GM12878 (cell line): ENCODE measurements around the gene SPATA9. TPM values are rescaled to one million over a fixed set of nuclear protein-coding genes. Genes with fewer than 3 reads are reported as not detected.

Experiments used
- CREM ChIP-seq: IDR thresholded peaks from 2 replicates; pipeline ENCODE4 v1.6.1; 2014; ENCODE audit warnings: antibody characterized with exemption, low read depth
- GABPA ChIP-seq: IDR thresholded peaks from 2 replicates; pipeline ENCODE4 v1.6.1; 2014; ENCODE audit warnings: antibody characterized with exemption, low read depth, mild to moderate bottlenecking, inconsistent platforms
- HDGF ChIP-seq: fragments of 450-650 bp; IDR thresholded peaks from 2 replicates; pipeline ENCODE4 v1.6.1; 2016; ENCODE audit warnings: antibody characterized with exemption
- MEF2A ChIP-seq: IDR thresholded peaks from 2 replicates; pipeline ENCODE4 v1.6.1; 2011; ENCODE audit warnings: low read depth, mild to moderate bottlenecking, low read length, moderate library complexity; ENCODE audit not compliant: insufficient read depth
- NR2C2 ChIP-seq: IDR thresholded peaks from 2 replicates; pipeline ENCODE4 v1.6.1; 2011; ENCODE audit warnings: borderline replicate concordance, low read depth; ENCODE audit not compliant: control insufficient read depth, insufficient read length
- PAX5 ChIP-seq: IDR thresholded peaks from 2 replicates; pipeline ENCODE4 v1.6.1; 2011; ENCODE audit warnings: low read depth, low read length, borderline replicate concordance
- PAX8 ChIP-seq: fragments of 450-650 bp; IDR thresholded peaks from 2 replicates; pipeline ENCODE4 v1.6.1; 2017; ENCODE audit warnings: mild to moderate bottlenecking, moderate library complexity
- PML ChIP-seq: IDR thresholded peaks from 2 replicates; pipeline ENCODE4 v1.6.1; 2012; ENCODE audit warnings: low read length, inconsistent platforms
- STAT1 ChIP-seq: fragments of 450-650 bp; conservative IDR thresholded peaks from 2 replicates; pipeline ENCODE4 v1.6.1; 2014; ENCODE audit warnings: antibody characterized with exemption, mild to moderate bottlenecking
- TCF12 ChIP-seq: IDR thresholded peaks from 2 replicates; pipeline ENCODE4 v1.6.1; 2011; ENCODE audit warnings: low read depth, mild to moderate bottlenecking, low read length
- ZNF24 ChIP-seq: fragments of 450-650 bp; IDR thresholded peaks from 2 replicates; pipeline ENCODE4 v1.6.1; 2017; ENCODE audit warnings: antibody characterized with exemption, mild to moderate bottlenecking
- ZNF592 ChIP-seq: fragments of 450-650 bp; IDR thresholded peaks from 2 replicates; pipeline ENCODE4 v1.6.1; 2017; ENCODE audit warnings: mild to moderate bottlenecking, moderate library complexity
- ZNF622 ChIP-seq: fragments of 450-650 bp; IDR thresholded peaks from 2 replicates; pipeline ENCODE4 v1.6.1; 2017; ENCODE audit warnings: mild to moderate bottlenecking, inconsistent platforms
- polyA plus RNA-seq, 11 experiments: library from polyadenylated mRNA; depleted of rRNA in 4 of 11; unstranded in 6 of 11; stranded (reverse) in 5 of 11; fragments of >200 nt; fragmentation: Nextera tagmentation in 4 of 11; fragmentation: Illumina TruSeq in 1 of 11; extraction: Ambion mirVana in 4 of 11; extraction: Trizol in 1 of 11; gene quantifications; 1 replicate in 1 of 11; 2 replicates in 10 of 11; pipeline versions ENCODE4 v1.2.1 to v1.2.3, GENCODE V29; 2011 to 2016; ENCODE audit warnings: inconsistent platforms in 2 of 11, missing spikeins in 2 of 11, low read depth in 1 of 11
- total RNA-seq, 4 experiments: library from RNA; depleted of rRNA in 3 of 4; stranded (reverse); fragments of >200 nt in 3 of 4; fragmentation: Illumina TruSeq in 1 of 4; extraction: Trizol in 1 of 4; gene quantifications; 2 replicates each; pipeline versions ENCODE4 v1.2.1 to v1.2.3, GENCODE V29; 2013 to 2021
- TF ChIP-seq, protein P1 (sequence below): fragments of 450-650 bp; formaldehyde crosslinking; IDR thresholded peaks from 2 replicates; pipeline ENCODE4 v1.5.0; 2022; ENCODE audit warnings: mild to moderate bottlenecking, missing genetic modification characterization
- TF ChIP-seq, protein P2 (sequence below): IDR thresholded peaks from 2 replicates; pipeline ENCODE4 v1.6.1; 2012; ENCODE audit warnings: low read depth, low read length, improper control_type of control experiment
- TF ChIP-seq, protein P3 (sequence below): fragments of 450-650 bp; conservative IDR thresholded peaks from 2 replicates; pipeline ENCODE4 v1.6.1; 2017; ENCODE audit warnings: mild to moderate bottlenecking, moderate library complexity

The SPATA9 gene
- total and polyA plus RNA-seq, 10 of the 15 experiments (the other 5 are each of a cell fraction or from before 2014, with no cell fraction given): 0.11 to 0.49 (median 0.16) TPM; not detected in 1

DNA sequence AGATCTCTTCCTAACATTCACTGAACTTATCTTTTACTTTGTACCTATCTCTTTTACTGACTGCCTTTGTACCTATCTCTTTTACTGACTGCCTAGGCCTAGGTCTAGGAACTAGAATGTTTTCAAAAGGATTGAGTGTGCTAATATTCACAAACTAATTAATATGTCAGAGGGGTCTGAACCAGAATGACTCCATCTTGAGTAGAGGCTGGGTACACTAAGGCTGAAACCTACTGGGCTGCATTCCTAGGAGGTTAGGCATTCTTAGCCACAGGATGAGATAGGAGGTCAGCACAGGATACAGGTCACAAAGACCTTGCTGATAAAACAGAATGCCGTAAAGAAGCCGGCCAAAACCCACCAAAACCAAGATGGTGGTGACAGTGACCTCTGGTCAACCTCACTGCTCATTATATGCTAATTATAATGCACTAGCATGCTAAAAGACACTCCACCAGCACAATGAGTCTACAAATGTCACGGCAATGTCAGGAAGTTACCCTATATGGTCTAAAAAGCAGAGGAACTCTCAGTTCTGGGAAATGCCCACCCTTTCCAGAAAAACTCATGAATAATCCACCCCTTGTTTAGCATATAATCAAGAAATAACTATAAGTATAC is 45.8 kb upstream of the SPATA9 start (continued):
- no peak for TF ChIP-seq MEF2A
- TF ChIP-seq HDGF: no peak
- TF ChIP-seq, protein P1, sequence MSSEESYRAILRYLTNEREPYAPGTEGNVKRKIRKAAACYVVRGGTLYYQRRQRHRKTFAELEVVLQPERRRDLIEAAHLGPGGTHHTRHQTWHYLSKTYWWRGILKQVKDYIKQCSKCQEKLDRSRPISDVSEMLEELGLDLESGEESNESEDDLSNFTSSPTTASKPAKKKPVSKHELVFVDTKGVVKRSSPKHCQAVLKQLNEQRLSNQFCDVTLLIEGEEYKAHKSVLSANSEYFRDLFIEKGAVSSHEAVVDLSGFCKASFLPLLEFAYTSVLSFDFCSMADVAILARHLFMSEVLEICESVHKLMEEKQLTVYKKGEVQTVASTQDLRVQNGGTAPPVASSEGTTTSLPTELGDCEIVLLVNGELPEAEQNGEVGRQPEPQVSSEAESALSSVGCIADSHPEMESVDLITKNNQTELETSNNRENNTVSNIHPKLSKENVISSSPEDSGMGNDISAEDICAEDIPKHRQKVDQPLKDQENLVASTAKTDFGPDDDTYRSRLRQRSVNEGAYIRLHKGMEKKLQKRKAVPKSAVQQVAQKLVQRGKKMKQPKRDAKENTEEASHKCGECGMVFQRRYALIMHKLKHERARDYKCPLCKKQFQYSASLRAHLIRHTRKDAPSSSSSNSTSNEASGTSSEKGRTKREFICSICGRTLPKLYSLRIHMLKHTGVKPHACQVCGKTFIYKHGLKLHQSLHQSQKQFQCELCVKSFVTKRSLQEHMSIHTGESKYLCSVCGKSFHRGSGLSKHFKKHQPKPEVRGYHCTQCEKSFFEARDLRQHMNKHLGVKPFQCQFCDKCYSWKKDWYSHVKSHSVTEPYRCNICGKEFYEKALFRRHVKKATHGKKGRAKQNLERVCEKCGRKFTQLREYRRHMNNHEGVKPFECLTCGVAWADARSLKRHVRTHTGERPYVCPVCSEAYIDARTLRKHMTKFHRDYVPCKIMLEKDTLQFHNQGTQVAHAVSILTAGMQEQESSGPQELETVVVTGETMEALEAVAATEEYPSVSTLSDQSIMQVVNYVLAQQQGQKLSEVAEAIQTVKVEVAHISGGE (CRISPR knock-in tag): peak; percentile 51; the same call in 1 of the 2 replicates
- peak; percentile 99 for TF ChIP-seq ZNF592
- no peak for TF ChIP-seq PML
- TF ChIP-seq TCF12: no peak
- TF ChIP-seq, protein P2, sequence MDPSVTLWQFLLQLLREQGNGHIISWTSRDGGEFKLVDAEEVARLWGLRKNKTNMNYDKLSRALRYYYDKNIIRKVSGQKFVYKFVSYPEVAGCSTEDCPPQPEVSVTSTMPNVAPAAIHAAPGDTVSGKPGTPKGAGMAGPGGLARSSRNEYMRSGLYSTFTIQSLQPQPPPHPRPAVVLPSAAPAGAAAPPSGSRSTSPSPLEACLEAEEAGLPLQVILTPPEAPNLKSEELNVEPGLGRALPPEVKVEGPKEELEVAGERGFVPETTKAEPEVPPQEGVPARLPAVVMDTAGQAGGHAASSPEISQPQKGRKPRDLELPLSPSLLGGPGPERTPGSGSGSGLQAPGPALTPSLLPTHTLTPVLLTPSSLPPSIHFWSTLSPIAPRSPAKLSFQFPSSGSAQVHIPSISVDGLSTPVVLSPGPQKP: peak; percentile 39; the same call in 1 of the 2 replicates
- no peak for TF ChIP-seq CREM
- 0 out of 2 replicates have a peak, but pooled peaks have one; percentile 33 for TF ChIP-seq PAX8
- TF ChIP-seq ZNF622: no peak
- TF ChIP-seq ZNF24: no peak
- TF ChIP-seq PAX5: peak; percentile 32; the same call in 1 of the 2 replicates
- no peak for TF ChIP-seq GABPA
- TF ChIP-seq, protein P3, sequence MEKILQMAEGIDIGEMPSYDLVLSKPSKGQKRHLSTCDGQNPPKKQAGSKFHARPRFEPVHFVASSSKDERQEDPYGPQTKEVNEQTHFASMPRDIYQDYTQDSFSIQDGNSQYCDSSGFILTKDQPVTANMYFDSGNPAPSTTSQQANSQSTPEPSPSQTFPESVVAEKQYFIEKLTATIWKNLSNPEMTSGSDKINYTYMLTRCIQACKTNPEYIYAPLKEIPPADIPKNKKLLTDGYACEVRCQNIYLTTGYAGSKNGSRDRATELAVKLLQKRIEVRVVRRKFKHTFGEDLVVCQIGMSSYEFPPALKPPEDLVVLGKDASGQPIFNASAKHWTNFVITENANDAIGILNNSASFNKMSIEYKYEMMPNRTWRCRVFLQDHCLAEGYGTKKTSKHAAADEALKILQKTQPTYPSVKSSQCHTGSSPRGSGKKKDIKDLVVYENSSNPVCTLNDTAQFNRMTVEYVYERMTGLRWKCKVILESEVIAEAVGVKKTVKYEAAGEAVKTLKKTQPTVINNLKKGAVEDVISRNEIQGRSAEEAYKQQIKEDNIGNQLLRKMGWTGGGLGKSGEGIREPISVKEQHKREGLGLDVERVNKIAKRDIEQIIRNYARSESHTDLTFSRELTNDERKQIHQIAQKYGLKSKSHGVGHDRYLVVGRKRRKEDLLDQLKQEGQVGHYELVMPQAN: no peak
- no peak for TF ChIP-seq STAT1
- no peak for TF ChIP-seq NR2C2
